EH (cell line): ENCODE results near the gene MMP24OS.
"Not testable (repeated sequence)": the region's sequence is repeated elsewhere in the genome, so short reads cannot be mapped to it uniquely, and the experiment has no call there.

ENCODE experiments used
- DNase-seq: peaks from one replicate; pipeline ENCODE4 v3.0.0-alpha.2; 2015; ENCODE audit warnings: low read depth

The MMP24OS gene

GRCh38 chr20:35277531-35278395 lies at the start of gene MMP24OS:
Gene MMP24OS (minus strand): TSS chr20:35278122. CDS start chr20:35277929, 193 bp downstream.
- peak; percentile 92 for DNase-seq

- DNase-seq = peak; percentile 85
Measured at GRCh38 chr20:35327074-35327976, 49.4 kb upstream of the MMP24OS start.

GRCh38 chr20:35326740-35327073 lies 48.8 kb upstream of the MMP24OS start:
- DNase-seq = no peak

- peak; percentile 34 for DNase-seq
Measured at GRCh38 chr20:35326021-35326739, 48.3 kb upstream of the MMP24OS start.

- no peak for DNase-seq
Measured at GRCh38 chr20:35325401-35325800, 47.5 kb upstream of the MMP24OS start.

- DNase-seq = peak; percentile 95
Measured at GRCh38 chr20:35320396-35321126, 42.6 kb upstream of the MMP24OS start.

- DNase-seq = peak; percentile 87
Measured at GRCh38 chr20:35319871-35320197, 41.9 kb upstream of the MMP24OS start.

- DNase-seq = peak; percentile 89
Measured at GRCh38 chr20:35319192-35319870, 41.4 kb upstream of the MMP24OS start.

- peak; percentile 90 for DNase-seq
Measured at GRCh38 chr20:35318502-35319157, 40.7 kb upstream of the MMP24OS start.

- peak; percentile 49 for DNase-seq
Measured at GRCh38 chr20:35317416-35318210, 39.7 kb upstream of the MMP24OS start.

GRCh38 chr20:35316086-35316485 lies 38.2 kb upstream of the MMP24OS start:
- DNase-seq = no peak

- DNase-seq = not testable (repeated sequence)
Measured at GRCh38 chr20:35315632-35316020, 37.7 kb upstream of the MMP24OS start.

GRCh38 chr20:35314816-35315631 lies 37.1 kb upstream of the MMP24OS start:
- DNase-seq = peak; percentile 31

- peak; percentile 92 for DNase-seq
Measured at GRCh38 chr20:35312318-35312717, 34.4 kb upstream of the MMP24OS start.

- DNase-seq = no peak
Measured at GRCh38 chr20:35311822-35312221, 33.9 kb upstream of the MMP24OS start.

- DNase-seq = peak; percentile 54
Measured at GRCh38 chr20:35311409-35311808, 33.5 kb upstream of the MMP24OS start.

GRCh38 chr20:35307666-35308653 lies 30.0 kb upstream of the MMP24OS start:
- peak; percentile 96 for DNase-seq
